Spleen (tissue), 7 donors: ENCODE measurements around the gene B3GAT1.

Experiments
- CTCF ChIP-seq, 11 experiments: fragments of 200-600 bp in 7 of 11; fragments of 450-650 bp in 4 of 11; sonication (generic) in 4 of 11; IDR thresholded peaks in 8 of 11; conservative IDR thresholded peaks in 3 of 11; 1 replicate in 7 of 11; 2 replicates in 4 of 11; pipeline versions ENCODE4 v1.4.0 to v1.8.0; 2016 to 2021; ENCODE audit warnings: antibody characterized with exemption in 11 of 11, inconsistent platforms in 4 of 11, mild to moderate bottlenecking in 1 of 11
- POLR2A ChIP-seq, 3 donors: fragments of 450-650 bp; IDR thresholded peaks; one replicate each; pipeline ENCODE4 v1.5.1; 2017; ENCODE audit warnings: antibody characterized with exemption in 3 of 3, mild to moderate bottlenecking in 1 of 3
- POLR2AphosphoS5 ChIP-seq, 3 donors: sonication (generic); formaldehyde crosslinking; IDR thresholded peaks; one replicate each; pipeline ENCODE4 v1.5.1; 2017; ENCODE audit warnings: antibody characterized with exemption in 3 of 3
- donor health status: DM: no; HTN: no; CAD: no; lungs with moderate emphysema.
- donor health status: DM: no; HTN: no; CAD: no.
- donor health status: DM: no; HTN: no; CAD: no.

DNA sequence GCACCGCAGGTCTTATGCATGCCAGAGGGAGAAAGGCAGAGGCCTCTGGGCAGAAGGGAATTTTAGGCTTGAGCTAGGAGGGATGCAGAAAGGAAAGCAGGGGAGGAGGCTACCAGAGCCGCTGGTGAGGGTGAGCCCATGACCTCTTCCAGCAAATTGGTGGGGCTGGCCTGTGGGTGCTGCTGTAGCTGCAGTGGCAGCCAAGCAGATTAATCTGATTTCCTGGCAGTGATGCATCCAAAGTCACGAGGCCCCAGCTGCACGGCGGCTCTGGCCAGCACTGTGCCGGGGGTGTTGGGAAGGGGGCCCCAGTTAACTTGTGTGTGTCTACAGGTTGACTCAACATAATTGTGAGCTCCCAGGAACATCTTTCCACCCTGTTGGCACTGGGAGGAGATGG lies 41.4 kb upstream of the B3GAT1 start:
- TF ChIP-seq CTCF (IDR thresholded peaks at IDR 0.05 in 8 of 11, conservative IDR thresholded peaks at IDR 0.05 in 3 of 11): no peak
- no peak for TF ChIP-seq POLR2A (IDR thresholded peaks at IDR 0.05)
- no peak for TF ChIP-seq POLR2AphosphoS5 (IDR thresholded peaks at IDR 0.05)
